Thoracic aorta (tissue), 2 donors: ENCODE data around the gene SLIT2. TPM values are rescaled to one million over a fixed set of nuclear protein-coding genes. Genes with fewer than 3 reads are reported as not detected.

Experiments used
- ATAC-seq: fragments of 150-250 bp; one replicate; pipeline ENCODE4 v1.8.0; 2017; ENCODE audit warnings: low read depth; ENCODE audit not compliant: insufficient number of reproducible peaks, low FRiP score
- DNase-seq: peaks from one replicate; pipeline ENCODE4 v3.0.0-alpha.2; 2020; ENCODE audit warnings: low spot score
- H3K27ac ChIP-seq, 2 donors: fragments of 200-600 bp; sonication (generic); 1 replicate in 1 of 2; 2 replicates in 1 of 2; pipeline ENCODE4 v1.5.1; 2016; ENCODE audit warnings: mild to moderate bottlenecking in 2 of 2, moderate library complexity in 2 of 2
- H3K27me3 ChIP-seq: fragments of 200-600 bp; sonication (generic); replicated peaks from 2 replicates; pipeline ENCODE4 v1.6.0; 2016; ENCODE audit warnings: mild to moderate bottlenecking; ENCODE audit not compliant: insufficient read depth
- H3K36me3 ChIP-seq: fragments of 200-600 bp; sonication (generic); one replicate; pipeline ENCODE4 v1.5.1; 2016
- H3K4me1 ChIP-seq, 2 donors: fragments of 200-600 bp; sonication (generic); 1 replicate in 1 of 2; 2 replicates in 1 of 2; pipeline versions ENCODE4 v1.5.1 to v1.6.0; 2016; ENCODE audit warnings: low read depth in 2 of 2, mild to moderate bottlenecking in 1 of 2; ENCODE audit not compliant: control insufficient read depth in 1 of 2
- H3K4me3 ChIP-seq: fragments of 200-600 bp; sonication (generic); 2 replicates; pipeline ENCODE4 v1.5.1; 2016; ENCODE audit warnings: mild to moderate bottlenecking
- H3K9me3 ChIP-seq: fragments of 200-600 bp; sonication (generic); 2 replicates; pipeline ENCODE4 v1.5.1; 2016
- CTCF ChIP-seq: fragments of 200-600 bp; sonication (generic); IDR thresholded peaks from one replicate; pipeline ENCODE4 v1.5.1; 2019; ENCODE audit warnings: antibody characterized with exemption
- total RNA-seq, 2 donors: library from RNA; depleted of rRNA; stranded (reverse); fragments of >200 nt; gene quantifications; one replicate each; pipeline versions ENCODE4 v1.1.0 to v1.2.3, GENCODE V29; 2016

SLIT2 gene
- total RNA-seq, 2 donors from 2014 or later, result 30.3 to 71.1 TPM

DNA sequence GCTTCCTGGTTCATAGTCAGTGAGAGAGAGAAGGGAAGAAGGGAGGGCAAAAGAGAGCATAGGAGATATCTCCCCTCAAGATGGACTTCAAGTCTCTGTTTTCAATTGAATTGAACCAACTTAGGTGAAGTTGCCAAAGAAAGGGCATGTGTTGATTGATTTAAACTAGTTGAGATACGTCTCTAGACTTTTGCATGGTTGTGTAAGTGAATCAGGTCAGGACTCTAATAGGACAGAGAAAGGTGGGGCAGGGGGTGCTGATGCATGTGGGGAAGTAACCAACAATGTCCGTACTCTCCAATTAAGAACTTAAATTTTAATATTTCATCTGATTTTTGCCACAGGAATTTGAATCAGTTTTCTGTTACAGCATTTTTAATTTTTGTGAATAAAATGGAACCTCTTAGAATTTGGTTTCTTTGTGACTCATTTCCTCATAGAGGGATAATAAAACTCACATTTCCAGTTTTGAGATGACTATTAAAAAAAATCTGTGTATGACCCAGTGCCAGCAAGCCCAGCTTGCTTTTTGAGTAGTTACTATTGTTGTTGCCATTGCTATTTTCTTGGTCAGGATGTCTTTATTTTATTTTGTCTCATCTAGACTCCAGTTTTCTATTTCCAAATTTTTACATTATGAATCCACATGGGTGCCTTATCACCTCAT, 37.3 kb downstream of the SLIT2 start:
- Histone ChIP-seq H3K27ac (no peak overlapping the region), H3K9me3 (no peaks in the 10 kb centered on the region), H3K36me3 (no peaks in the 10 kb centered on the region), H3K4me3 (no peak overlapping the region), H3K27me3 (no peaks in the 10 kb centered on the region), H3K4me1 (no peaks in the 10 kb centered on the region)
- no peak for TF ChIP-seq CTCF
- ATAC-seq (no peak), DNase-seq (no peak)

DNA sequence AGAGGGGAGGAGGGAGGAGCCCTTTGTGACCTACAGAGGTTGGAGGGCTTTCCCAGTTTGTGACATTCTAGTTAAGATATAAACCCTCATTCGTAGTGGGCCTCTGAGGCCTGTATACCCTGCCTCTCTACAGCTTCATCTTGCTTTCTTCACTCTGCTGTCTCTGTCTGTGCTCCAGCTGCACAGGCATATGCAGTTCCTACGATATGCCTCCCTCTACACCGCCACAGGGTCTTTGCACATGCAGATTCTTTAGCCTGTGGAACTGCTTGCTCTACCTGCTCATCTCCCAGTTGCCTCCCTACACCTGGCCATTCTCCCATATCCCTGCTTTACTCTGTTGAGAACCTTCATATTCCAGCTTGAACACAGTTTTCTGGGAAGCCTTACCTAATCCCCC, 38.1 kb downstream of the SLIT2 start:
- H3K36me3 ChIP-seq, result no peaks in the 10 kb centered on the region
- no peaks in the 10 kb centered on the region for H3K27me3 ChIP-seq
- H3K4me1 ChIP-seq, result no peaks in the 10 kb centered on the region
- no peak for TF ChIP-seq CTCF
- DNase-seq (no peak), ATAC-seq (no peak)
- no peak overlapping the region for H3K27ac ChIP-seq
- no peak overlapping the region for H3K4me3 ChIP-seq
- no peaks in the 10 kb centered on the region for H3K9me3 ChIP-seq

DNA sequence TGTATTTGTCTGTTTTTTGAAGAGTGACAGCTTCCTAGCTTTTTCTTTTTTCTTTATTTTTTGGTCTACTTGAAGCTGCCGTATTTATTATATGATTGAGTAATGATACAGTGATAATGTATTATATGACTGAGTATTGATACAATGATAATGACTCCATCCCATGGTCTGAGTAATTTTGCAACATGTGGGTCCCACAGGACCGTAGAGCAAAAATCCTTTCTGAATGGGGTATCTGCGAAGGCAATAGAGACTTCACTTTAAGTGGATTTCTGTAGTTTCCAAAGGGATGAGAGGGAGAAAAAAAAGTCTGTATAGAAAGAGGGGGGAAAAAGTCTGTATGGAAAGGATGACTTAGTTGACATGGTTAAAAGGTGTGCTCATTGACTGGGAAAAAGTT, 41.0 kb downstream of the SLIT2 start:
- H3K27me3 ChIP-seq, result no peaks in the 10 kb centered on the region
- ATAC-seq, result no peak
- DNase-seq, result no peak
- TF ChIP-seq CTCF, result no peak
- H3K4me3 ChIP-seq, result no peak overlapping the region
- H3K36me3 ChIP-seq, result no peaks in the 10 kb centered on the region
- H3K27ac ChIP-seq, result no peak overlapping the region
- peaks cover 0 to 5% of the 10 kb centered on the region in 2 donors for H3K4me1 ChIP-seq
- H3K9me3 ChIP-seq, result no peaks in the 10 kb centered on the region

- H3K27ac ChIP-seq, result no peak overlapping the region
- DNase-seq (no peak), ATAC-seq (no peak)
- peaks cover 7 to 8% of the 10 kb centered on the region in 2 donors for H3K4me1 ChIP-seq
- no peaks in the 10 kb centered on the region for H3K9me3 ChIP-seq
- H3K4me3 ChIP-seq, result no peak overlapping the region
- no peak for TF ChIP-seq CTCF
- H3K36me3 ChIP-seq, result no peaks in the 10 kb centered on the region
- H3K27me3 ChIP-seq, result no peaks in the 10 kb centered on the region
Observed at GRCh38 chr4:20297261-20297660, 45.6 kb downstream of the SLIT2 start.

GRCh38 chr4:20297783-20298182, 46.1 kb downstream of the SLIT2 start:
- TF ChIP-seq CTCF, result no peak
- Histone ChIP-seq H3K4me3 (no peak overlapping the region), H3K4me1 (peaks cover 7 to 8% of the 10 kb centered on the region in 2 donors), H3K27me3 (no peaks in the 10 kb centered on the region), H3K36me3 (no peaks in the 10 kb centered on the region), H3K27ac (no peak overlapping the region), H3K9me3 (no peaks in the 10 kb centered on the region)
- DNase-seq, result no peak
- no peak for ATAC-seq
